GM12873 (cell line): Measurements from ENCODE around the gene CAMKMT.

Experiments used
- TF ChIP-seq, protein P1 (sequence below): IDR thresholded peaks from 2 replicates; pipeline ENCODE4 v1.5.1; 2012; ENCODE audit warnings: low read depth, mild to moderate bottlenecking, moderate library complexity, low read length, control low read depth; ENCODE audit not compliant: insufficient read depth; ENCODE audit errors: missing control alignments

The CAMKMT gene

DNA sequence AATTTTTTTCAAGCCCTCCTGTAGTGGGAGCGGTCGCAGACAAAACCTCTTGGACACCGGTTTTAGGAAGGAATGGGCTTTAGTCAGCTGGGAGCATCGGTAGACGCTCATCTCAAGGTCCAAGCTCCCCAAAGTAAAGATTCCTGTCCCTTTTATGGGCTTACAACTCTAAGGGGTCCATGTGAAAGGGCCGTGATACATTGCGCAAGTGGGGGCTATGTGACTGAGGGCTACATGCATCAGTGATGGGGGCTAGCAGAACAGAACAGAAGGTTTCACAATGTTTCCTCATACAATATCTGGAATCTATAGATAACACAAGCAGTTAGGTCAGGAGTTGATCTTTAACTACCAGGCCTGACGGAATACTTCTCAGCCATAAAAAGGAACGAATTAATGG is 62.5 kb downstream of the CAMKMT start:
- TF ChIP-seq, protein P1, sequence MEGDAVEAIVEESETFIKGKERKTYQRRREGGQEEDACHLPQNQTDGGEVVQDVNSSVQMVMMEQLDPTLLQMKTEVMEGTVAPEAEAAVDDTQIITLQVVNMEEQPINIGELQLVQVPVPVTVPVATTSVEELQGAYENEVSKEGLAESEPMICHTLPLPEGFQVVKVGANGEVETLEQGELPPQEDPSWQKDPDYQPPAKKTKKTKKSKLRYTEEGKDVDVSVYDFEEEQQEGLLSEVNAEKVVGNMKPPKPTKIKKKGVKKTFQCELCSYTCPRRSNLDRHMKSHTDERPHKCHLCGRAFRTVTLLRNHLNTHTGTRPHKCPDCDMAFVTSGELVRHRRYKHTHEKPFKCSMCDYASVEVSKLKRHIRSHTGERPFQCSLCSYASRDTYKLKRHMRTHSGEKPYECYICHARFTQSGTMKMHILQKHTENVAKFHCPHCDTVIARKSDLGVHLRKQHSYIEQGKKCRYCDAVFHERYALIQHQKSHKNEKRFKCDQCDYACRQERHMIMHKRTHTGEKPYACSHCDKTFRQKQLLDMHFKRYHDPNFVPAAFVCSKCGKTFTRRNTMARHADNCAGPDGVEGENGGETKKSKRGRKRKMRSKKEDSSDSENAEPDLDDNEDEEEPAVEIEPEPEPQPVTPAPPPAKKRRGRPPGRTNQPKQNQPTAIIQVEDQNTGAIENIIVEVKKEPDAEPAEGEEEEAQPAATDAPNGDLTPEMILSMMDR: no peak

DNA sequence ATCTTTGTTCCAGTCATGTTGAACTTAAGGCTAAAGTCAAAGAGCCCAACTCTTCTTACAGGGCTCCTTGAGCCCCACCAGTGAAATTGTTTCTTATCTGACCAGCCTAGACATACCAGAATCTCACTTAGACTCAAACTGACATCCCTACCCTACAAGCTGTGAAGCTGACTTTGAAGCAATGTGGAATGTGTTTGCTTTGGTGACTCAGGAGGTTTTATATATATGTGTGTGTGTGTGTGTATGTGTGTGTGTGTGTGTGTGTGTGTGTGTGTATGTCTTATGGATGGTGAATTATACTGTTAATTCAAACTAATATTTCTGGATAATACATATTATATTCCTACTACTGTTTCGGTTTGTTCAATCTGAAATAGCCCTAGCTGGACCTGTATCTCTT is 67.3 kb downstream of the CAMKMT start:
- TF ChIP-seq, protein P1: no peak

DNA sequence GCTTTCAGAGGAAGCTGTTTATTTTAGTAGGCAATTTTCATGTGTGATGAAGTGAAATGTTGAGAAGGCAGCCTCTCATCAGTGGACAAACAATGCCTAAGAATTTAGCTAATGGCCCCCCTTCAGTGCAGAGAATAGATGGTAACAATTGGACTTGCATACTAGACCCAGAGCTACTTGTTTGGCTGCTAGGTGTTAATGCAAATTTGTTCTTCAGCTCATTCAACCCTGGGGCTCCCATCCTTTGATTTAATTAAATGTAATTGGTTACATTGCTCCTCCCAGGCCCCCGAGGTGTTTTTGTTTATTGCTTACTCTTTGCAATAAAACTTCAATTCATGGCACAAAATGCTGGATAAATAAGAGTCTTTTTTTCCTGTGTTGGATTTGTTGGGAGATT is 68.6 kb downstream of the CAMKMT start:
- TF ChIP-seq, protein P1: no peak

DNA sequence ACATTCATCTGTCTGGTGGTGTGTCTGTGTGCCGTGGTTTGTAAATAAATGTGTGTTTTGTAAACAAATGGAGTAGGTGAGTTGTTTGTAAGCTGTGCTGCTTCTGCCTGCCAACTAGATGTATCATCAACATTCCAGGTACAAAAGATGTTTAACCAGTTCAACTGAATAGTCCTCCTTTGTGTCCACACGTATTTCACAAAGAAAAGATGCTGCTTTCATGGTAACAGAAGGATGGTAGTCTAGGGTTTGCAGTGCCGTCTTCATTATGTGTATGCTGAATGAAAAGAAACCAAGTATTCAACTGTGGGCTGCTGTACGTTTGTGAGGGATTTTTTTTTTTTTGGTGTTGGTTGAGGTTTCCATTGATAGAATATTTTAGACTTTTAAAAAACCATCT is 72.1 kb downstream of the CAMKMT start:
- TF ChIP-seq, protein P1: no peak

DNA sequence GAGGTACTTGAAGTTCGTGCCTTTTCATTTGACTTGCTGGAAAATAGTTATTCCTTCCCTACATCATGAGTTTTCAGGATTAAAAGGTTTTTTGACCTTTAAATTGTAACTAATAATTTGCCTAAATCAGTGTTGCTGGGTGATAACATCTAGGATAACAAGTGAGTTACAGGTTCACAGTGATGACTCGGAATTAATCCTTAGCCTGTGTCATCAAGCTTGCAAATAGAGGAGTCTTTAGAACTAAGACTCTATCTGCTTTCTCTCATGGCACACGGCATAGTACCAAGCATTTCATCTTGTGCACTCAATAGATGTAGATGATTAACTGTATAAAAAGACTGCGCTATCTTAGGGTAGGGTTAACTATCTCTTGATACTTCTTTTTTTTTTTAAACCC is 79.5 kb downstream of the CAMKMT start:
- TF ChIP-seq, protein P1: no peak

DNA sequence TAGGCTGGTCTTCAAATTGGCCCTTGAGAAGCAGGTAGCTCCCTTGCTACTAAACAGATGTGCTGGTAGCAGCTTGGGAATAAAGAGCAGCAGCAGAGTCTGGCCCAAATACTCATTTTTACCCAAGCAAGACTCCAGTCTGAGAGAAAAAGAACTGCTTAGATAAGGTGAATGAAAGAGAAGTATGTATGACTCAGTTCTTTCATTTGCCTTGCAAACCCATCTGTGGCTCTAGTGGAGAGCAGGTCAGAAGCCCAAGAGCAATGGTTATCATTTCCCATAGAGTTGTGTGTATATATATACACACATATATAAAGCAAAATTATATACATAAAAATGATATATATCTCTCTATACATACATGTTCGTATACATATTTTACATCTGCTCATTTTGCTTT is 80.3 kb downstream of the CAMKMT start:
- TF ChIP-seq, protein P1: no peak

DNA sequence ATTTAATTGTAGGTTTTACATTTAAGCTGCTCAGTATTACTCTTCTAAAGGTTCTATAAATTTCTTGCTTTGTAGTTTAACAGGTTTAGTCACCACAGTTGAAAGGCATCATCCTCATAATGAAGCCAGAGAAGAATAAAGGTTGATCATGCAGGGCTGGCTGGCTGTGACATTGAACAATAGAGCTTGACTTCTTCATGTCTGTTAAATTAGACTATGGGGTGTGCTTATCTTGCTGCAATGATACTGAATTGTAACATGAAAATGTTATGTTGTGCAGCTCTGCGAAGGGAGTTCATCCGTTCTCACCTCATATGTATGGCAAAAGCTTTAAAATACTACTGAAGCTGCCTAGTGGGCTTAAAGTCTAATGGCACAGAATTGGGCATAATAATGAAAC is 81.8 kb downstream of the CAMKMT start:
- TF ChIP-seq, protein P1: no peak
